WTC11 (cell line): ENCODE measurements around the gene NAA16. TPM values are rescaled to one million over a fixed set of nuclear protein-coding genes. Genes with fewer than 3 reads are reported as not detected.

Source experiments
- ATAC-seq: fragments of 200-7000 bp; cut with Tn5 transposase; 2 replicates; pipeline ENCODE4 v1.10.0; 2021; ENCODE audit warnings: mild to moderate bottlenecking, moderate library complexity
- CTCF ChIA-PET: fragments of 300-600 bp; sonication (Branson Sonifier 250); formaldehyde crosslinking; loops from one replicate; lab custom pipeline; 2021; ENCODE audit warnings: antibody characterized with exemption; lab: Charles Lee
- POLR2A ChIA-PET: fragments of 350-600 bp; sonication (Branson Sonifier 250); formaldehyde crosslinking; loops from one replicate; lab custom pipeline; 2021; ENCODE audit warnings: antibody characterized with exemption; lab: Charles Lee
- DNase-seq: peaks from one replicate; pipeline ENCODE4 v3.0.0; 2021; ENCODE audit warnings: low spot score
- H3K27ac Mint-ChIP-seq: 2 replicates; pipeline ENCODE4 v1.8.0; 2021; ENCODE audit warnings: mixed read lengths
- H3K27me3 Mint-ChIP-seq: 2 replicates; pipeline ENCODE4 v1.8.0; 2021; ENCODE audit warnings: low read depth, mild to moderate bottlenecking, moderate library complexity, mixed read lengths
- H3K36me3 Mint-ChIP-seq: 2 replicates; pipeline ENCODE4 v1.8.0; 2021; ENCODE audit warnings: mixed read lengths
- H3K4me1 Mint-ChIP-seq: 2 replicates; pipeline ENCODE4 v1.8.0; 2022; ENCODE audit warnings: mixed read lengths
- H3K4me3 Mint-ChIP-seq: 2 replicates; pipeline ENCODE4 v1.8.0; 2021; ENCODE audit warnings: mild to moderate bottlenecking, moderate library complexity, mixed read lengths
- H3K9me3 Mint-ChIP-seq: 2 replicates; pipeline ENCODE4 v1.8.0; 2021; ENCODE audit warnings: mixed read lengths
- AR ChIP-seq: fragments of 250-450 bp; sonication (Bioruptor Pico); IDR thresholded peaks from 2 replicates; pipeline ENCODE4 v1.9.0; 2021; ENCODE audit warnings: mild to moderate bottlenecking
- ATF6 ChIP-seq: sonication (generic); formaldehyde crosslinking; IDR thresholded peaks from 2 replicates; pipeline ENCODE4 v1.8.1; 2023; ENCODE audit warnings: mild to moderate bottlenecking, missing genetic modification reagents
- CBFB ChIP-seq: sonication (generic); formaldehyde crosslinking; IDR thresholded peaks from 2 replicates; pipeline ENCODE4 v1.8.1; 2022; ENCODE audit warnings: mild to moderate bottlenecking, low read depth, missing genetic modification reagents
- EMX1 ChIP-seq: fragments of 250-450 bp; sonication (Bioruptor Pico); IDR thresholded peaks from 2 replicates; pipeline ENCODE4 v1.8.0; 2021; ENCODE audit warnings: mild to moderate bottlenecking
- ETV6 ChIP-seq: sonication (generic); formaldehyde crosslinking; IDR thresholded peaks from 2 replicates; pipeline ENCODE4 v1.8.1; 2022; ENCODE audit warnings: mild to moderate bottlenecking, missing genetic modification reagents
- FOXP1 ChIP-seq: sonication (generic); formaldehyde crosslinking; IDR thresholded peaks from 2 replicates; pipeline ENCODE4 v1.8.0; 2022; ENCODE audit warnings: missing genetic modification reagents, mild to moderate bottlenecking, moderate library complexity, borderline replicate concordance
- HMGXB4 ChIP-seq: sonication (generic); formaldehyde crosslinking; IDR thresholded peaks from 2 replicates; pipeline ENCODE4 v1.8.1; 2023; ENCODE audit warnings: mild to moderate bottlenecking, moderate library complexity, missing genetic modification reagents
- MAX ChIP-seq: sonication (generic); formaldehyde crosslinking; IDR thresholded peaks from 2 replicates; pipeline ENCODE4 v1.8.0; 2022; ENCODE audit warnings: mild to moderate bottlenecking, missing genetic modification reagents
- NFATC4 ChIP-seq: fragments of 250-450 bp; sonication (Bioruptor Pico); IDR thresholded peaks from 2 replicates; pipeline ENCODE4 v1.9.0; 2021; ENCODE audit warnings: mild to moderate bottlenecking
- PREB ChIP-seq: sonication (generic); formaldehyde crosslinking; IDR thresholded peaks from 2 replicates; pipeline ENCODE4 v1.8.1; 2022; ENCODE audit warnings: mild to moderate bottlenecking, missing genetic modification reagents, moderate library complexity, borderline replicate concordance
- SMAD3 ChIP-seq: sonication (generic); formaldehyde crosslinking; IDR thresholded peaks from 2 replicates; pipeline ENCODE4 v1.8.0; 2022; ENCODE audit warnings: missing genetic modification reagents, mild to moderate bottlenecking, borderline replicate concordance
- TCF7 ChIP-seq: sonication (generic); formaldehyde crosslinking; IDR thresholded peaks from 2 replicates; pipeline ENCODE4 v1.8.0; 2022; ENCODE audit warnings: mild to moderate bottlenecking, low read depth, missing genetic modification reagents, moderate library complexity
- ZBTB43 ChIP-seq: sonication (generic); formaldehyde crosslinking; IDR thresholded peaks from 2 replicates; pipeline ENCODE4 v1.8.1; 2023; ENCODE audit warnings: mild to moderate bottlenecking, missing genetic modification reagents
- ZNF425 ChIP-seq: fragments of 250-450 bp; sonication (Bioruptor Pico); conservative IDR thresholded peaks from 2 replicates; pipeline ENCODE4 v1.9.0; 2021; ENCODE audit warnings: mild to moderate bottlenecking
- ZNF512 ChIP-seq: sonication (generic); formaldehyde crosslinking; IDR thresholded peaks from 2 replicates; pipeline ENCODE4 v1.8.1; 2022; ENCODE audit warnings: missing genetic modification reagents, borderline replicate concordance
- ZNF671 ChIP-seq: fragments of 250-450 bp; sonication (Bioruptor Pico); IDR thresholded peaks from 2 replicates; pipeline ENCODE4 v1.8.0; 2021; ENCODE audit warnings: mild to moderate bottlenecking
- ZSCAN18 ChIP-seq: fragments of 250-450 bp; sonication (Bioruptor Pico); IDR thresholded peaks from 2 replicates; pipeline ENCODE4 v2.1.2; 2022; ENCODE audit warnings: mild to moderate bottlenecking, moderate library complexity
- total RNA-seq: library from RNA; stranded (reverse); gene quantifications from 3 replicates; pipeline ENCODE4 v1.2.3, GENCODE V29; 2021

The NAA16 gene
- total RNA-seq, 1 experiment from 2014 or later, result 32.5 TPM

- CTCF ChIA-PET, result no interaction called here
- no peak for TF ChIP-seq EMX1 (CRISPR knock-in tag)
- TF ChIP-seq ZBTB43 (CRISPR knock-in tag), result no peak
- TF ChIP-seq ETV6, result no peak
- no peak for TF ChIP-seq ZNF425
- TF ChIP-seq MAX (CRISPR knock-in tag), result no peak
- TF ChIP-seq FOXP1 (CRISPR knock-in tag), result no peak
- no peak for TF ChIP-seq AR (CRISPR knock-in tag)
- no peak for TF ChIP-seq ATF6 (CRISPR knock-in tag)
- TF ChIP-seq PREB, result no peak
- TF ChIP-seq NFATC4, result no peak
- no peak for TF ChIP-seq HMGXB4
- TF ChIP-seq ZSCAN18, result no peak
- no peak for TF ChIP-seq TCF7
- TF ChIP-seq CBFB, result no peak
- TF ChIP-seq ZNF671, result no peak
- no peak for TF ChIP-seq ZNF512 (CRISPR knock-in tag)
- TF ChIP-seq SMAD3 (CRISPR knock-in tag), result no peak
- TF ChIP-seq, all 79 proteins: peak for 0
- Mint-ChIP-seq H3K27ac (no peak overlapping the region), H3K9me3 (peaks cover 29% of the 10 kb centered on the region), H3K36me3 (peaks cover 13% of the 10 kb centered on the region), H3K4me3 (no peak overlapping the region), H3K4me1 (peaks cover 38% of the 10 kb centered on the region), H3K27me3 (0 out of 2 replicates have a peak, but pooled peaks cover 4% of the 10 kb centered on the region)
- no peak for ATAC-seq
- no peak for DNase-seq
- POLR2A ChIA-PET, result no interaction called here
Measured at GRCh38 chr13:41274881-41275280, 36.2 kb upstream of the NAA16 start.
